ENCODE results near the gene TENM3. TPM values are rescaled to one million over a fixed set of nuclear protein-coding genes. Genes with fewer than 3 reads are reported as not detected.

Gene TENM3
- total and polyA plus RNA-seq, 12 donors, result 0.20 to 6.6 (median 3.5) TPM

DNA sequence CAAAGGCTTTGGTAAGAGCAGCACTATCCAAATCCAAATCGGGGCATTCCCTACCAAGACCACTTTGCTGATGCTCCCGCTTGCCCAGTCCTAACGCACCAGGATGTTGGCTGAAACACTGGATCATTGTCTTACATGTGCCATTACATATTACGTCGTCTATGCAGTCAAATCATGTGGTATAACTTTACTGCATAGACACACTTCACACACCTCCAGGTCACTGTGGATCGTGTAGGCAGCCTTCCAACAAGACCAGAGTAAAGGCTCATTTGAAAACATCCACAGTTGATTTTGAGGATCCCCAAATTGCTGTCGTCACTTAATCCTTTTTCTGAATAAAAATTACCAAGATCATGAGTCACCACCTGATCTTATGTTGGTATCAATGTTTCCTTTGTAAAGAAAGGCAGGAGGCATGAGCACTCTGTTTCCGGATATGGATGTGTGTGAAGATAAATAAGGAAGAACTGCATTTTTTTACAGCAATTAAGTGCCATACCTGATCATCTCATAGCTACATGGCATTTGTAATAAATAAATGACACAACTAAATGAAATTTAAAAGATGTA lies 18.5 kb downstream of the TENM3 start:
- Histone ChIP-seq H3K4me3 (no peak overlapping the region), H3K36me3 (no peaks in the 10 kb centered on the region), H3K27me3 (peaks cover 0 to 9% (median 0%) of the 10 kb centered on the region in 7 donors), H3K4me1 (no peaks in the 10 kb centered on the region), H3K9me3 (peaks cover 0 to 9% (median 0%) of the 10 kb centered on the region in 11 donors), H3K27ac (no peak overlapping the region)
- no peak for ATAC-seq
- intact Hi-C loops (cut with DNase I), result no loop called here
- no peak for DNase-seq
- TF ChIP-seq, protein P1, sequence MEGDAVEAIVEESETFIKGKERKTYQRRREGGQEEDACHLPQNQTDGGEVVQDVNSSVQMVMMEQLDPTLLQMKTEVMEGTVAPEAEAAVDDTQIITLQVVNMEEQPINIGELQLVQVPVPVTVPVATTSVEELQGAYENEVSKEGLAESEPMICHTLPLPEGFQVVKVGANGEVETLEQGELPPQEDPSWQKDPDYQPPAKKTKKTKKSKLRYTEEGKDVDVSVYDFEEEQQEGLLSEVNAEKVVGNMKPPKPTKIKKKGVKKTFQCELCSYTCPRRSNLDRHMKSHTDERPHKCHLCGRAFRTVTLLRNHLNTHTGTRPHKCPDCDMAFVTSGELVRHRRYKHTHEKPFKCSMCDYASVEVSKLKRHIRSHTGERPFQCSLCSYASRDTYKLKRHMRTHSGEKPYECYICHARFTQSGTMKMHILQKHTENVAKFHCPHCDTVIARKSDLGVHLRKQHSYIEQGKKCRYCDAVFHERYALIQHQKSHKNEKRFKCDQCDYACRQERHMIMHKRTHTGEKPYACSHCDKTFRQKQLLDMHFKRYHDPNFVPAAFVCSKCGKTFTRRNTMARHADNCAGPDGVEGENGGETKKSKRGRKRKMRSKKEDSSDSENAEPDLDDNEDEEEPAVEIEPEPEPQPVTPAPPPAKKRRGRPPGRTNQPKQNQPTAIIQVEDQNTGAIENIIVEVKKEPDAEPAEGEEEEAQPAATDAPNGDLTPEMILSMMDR (IDR thresholded peaks at IDR 0.05), result no peak
- WGBS, 2 donors, result 81 to 92% methylated on average over 8 of the region's 8 CpGs

DNA sequence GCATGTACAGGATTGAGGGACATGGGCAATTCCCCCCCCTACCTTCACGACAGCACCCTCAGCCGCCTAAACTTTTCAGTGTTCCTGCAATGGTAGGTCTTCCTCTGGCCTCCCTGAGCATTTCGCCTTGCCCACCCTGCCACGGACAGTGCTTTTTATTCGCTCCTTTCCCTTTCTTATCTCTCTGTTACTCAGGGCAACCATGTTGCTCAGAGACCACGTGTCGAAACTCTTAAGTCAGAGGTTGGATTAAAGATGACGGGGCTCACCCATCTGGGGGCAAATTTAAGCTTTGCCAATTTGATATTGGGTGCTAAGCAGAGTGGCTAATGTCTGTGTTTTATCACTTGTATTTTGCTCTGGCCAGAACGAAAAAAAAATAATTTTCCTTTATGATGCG lies 20.4 kb downstream of the TENM3 start:
- ATAC-seq, result no peak
- Histone ChIP-seq H3K4me1 (no peaks in the 10 kb centered on the region), H3K27me3 (peaks cover 0 to 6% (median 0%) of the 10 kb centered on the region in 7 donors), H3K9me3 (peaks cover 0 to 4% (median 0%) of the 10 kb centered on the region in 11 donors), H3K36me3 (no peaks in the 10 kb centered on the region), H3K4me3 (no peak overlapping the region), H3K27ac (no peak overlapping the region)
- DNase-seq, result no peak
- TF ChIP-seq, protein P1 (IDR thresholded peaks at IDR 0.05), result no peak
- 84 to 85% methylated on average over 10 of the region's 10 CpGs for WGBS, 2 donors
- intact Hi-C loops (cut with DNase I), result no loop called here

DNA sequence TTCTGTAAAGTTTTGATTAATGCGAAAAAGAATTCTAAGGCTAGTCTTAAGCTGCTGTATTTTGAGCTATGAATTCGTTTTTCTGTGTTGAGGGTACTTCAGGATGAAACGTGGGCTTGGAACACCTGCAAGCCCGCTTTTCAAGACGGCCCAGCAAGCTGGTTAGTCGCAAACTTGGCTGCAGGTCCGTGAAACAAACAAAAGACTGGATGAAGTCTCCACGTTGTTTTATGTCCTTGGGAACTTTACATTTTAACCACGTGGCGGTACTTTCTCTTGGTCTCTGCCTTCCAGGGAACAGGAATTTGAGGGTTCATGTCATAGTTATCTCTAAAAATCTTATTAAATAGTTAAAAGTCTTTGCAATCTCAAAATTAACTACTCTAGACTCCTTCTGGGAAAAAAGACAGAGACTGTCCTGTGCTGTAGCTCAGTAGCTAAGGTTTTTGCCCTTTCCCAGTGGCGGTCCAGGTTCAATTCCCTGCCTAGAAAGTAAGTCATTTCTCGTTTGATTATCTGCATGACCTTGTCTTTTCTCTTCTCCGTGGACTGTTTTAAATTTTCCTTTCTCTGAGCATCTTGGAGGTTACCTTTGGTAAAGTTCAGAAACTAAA lies 21.0 kb downstream of the TENM3 start:
- DNase-seq (no peak), ATAC-seq (no peak)
- WGBS, 2 donors, result 78 to 88% methylated on average over 13 of the region's 13 CpGs
- peaks cover 0 to 4% (median 0%) of the 10 kb centered on the region in 11 donors for H3K9me3 ChIP-seq
- no peaks in the 10 kb centered on the region for H3K4me1 ChIP-seq
- no peak overlapping the region for H3K4me3 ChIP-seq
- intact Hi-C loops (cut with DNase I), result no loop called here
- peaks cover 0 to 6% (median 0%) of the 10 kb centered on the region in 7 donors for H3K27me3 ChIP-seq
- TF ChIP-seq, protein P1 (IDR thresholded peaks at IDR 0.05), result no peak
- no peaks in the 10 kb centered on the region for H3K36me3 ChIP-seq
- H3K27ac ChIP-seq, result no peak overlapping the region

DNA sequence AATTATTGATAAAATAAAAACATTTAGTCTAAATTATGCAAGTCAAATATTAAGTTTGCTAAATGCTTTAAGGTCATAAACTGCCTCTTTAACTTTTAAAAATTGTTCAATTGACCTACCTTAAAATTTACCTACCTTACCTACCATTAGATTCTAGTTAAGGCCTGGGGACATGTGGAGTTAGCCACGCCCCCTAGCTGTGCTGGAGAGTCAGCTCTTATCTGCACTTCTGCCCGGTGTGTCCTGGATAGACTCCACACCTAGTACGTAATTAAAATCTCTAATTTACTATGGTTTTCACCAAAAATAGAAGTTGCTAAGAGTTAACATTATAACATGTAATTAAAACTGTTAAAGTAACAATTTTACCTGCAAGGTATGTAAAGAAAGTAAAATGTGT lies 22.7 kb downstream of the TENM3 start:
- Histone ChIP-seq H3K27me3 (peaks cover 0 to 6% (median 0%) of the 10 kb centered on the region in 7 donors), H3K4me1 (no peaks in the 10 kb centered on the region), H3K9me3 (peaks cover 0 to 4% (median 0%) of the 10 kb centered on the region in 11 donors), H3K4me3 (no peak overlapping the region), H3K27ac (no peak overlapping the region), H3K36me3 (no peaks in the 10 kb centered on the region)
- intact Hi-C loops (cut with DNase I), result no loop called here
- DNase-seq (no peak), ATAC-seq (no peak)
- 50 to 55% methylated on average over 3 of the region's 3 CpGs for WGBS, 2 donors
- TF ChIP-seq, protein P1 (IDR thresholded peaks at IDR 0.05), result no peak
